GM19023 (cell line): Measurements from ENCODE around the gene PRSS38.

Source experiments
- ATAC-seq: cut with Tn5 transposase; IDR thresholded peaks from one replicate; pipeline ENCODE4 v1.9.1; 2021; ENCODE audit warnings: mild to moderate bottlenecking, moderate library complexity; ENCODE audit not compliant: unreplicated experiment

PRSS38 gene

GRCh38 chr1:227883641-227884301, 68.3 kb downstream of the PRSS38 start:
- no peak for ATAC-seq

GRCh38 chr1:227884370-227885134, 69.1 kb downstream of the PRSS38 start:
- ATAC-seq, result no peak

GRCh38 chr1:227885135-227885647, 69.7 kb downstream of the PRSS38 start:
- no peak for ATAC-seq

- ATAC-seq, result no peak
Observed at GRCh38 chr1:227885648-227886502, 70.4 kb downstream of the PRSS38 start.

GRCh38 chr1:227886503-227886961, 71.1 kb downstream of the PRSS38 start:
- ATAC-seq, result no peak

- no peak for ATAC-seq
Observed at GRCh38 chr1:227886993-227887696, 71.7 kb downstream of the PRSS38 start.

- ATAC-seq, result no peak
Observed at GRCh38 chr1:227887697-227888403, 72.4 kb downstream of the PRSS38 start.

GRCh38 chr1:227888404-227889046, 73.0 kb downstream of the PRSS38 start:
- ATAC-seq, result no peak

- no peak for ATAC-seq
Observed at GRCh38 chr1:227889047-227889862, 73.8 kb downstream of the PRSS38 start.

GRCh38 chr1:227889863-227890405, 74.5 kb downstream of the PRSS38 start:
- no peak for ATAC-seq

- ATAC-seq, result no peak
Observed at GRCh38 chr1:227890451-227891222, 75.2 kb downstream of the PRSS38 start.

- ATAC-seq, result no peak
Observed at GRCh38 chr1:227891223-227891954, 75.9 kb downstream of the PRSS38 start.

GRCh38 chr1:227891955-227892488, 76.5 kb downstream of the PRSS38 start:
- ATAC-seq, result no peak

- ATAC-seq, result no peak
Observed at GRCh38 chr1:227892489-227893299, 77.2 kb downstream of the PRSS38 start.

- no peak for ATAC-seq
Observed at GRCh38 chr1:227893300-227893948, 77.9 kb downstream of the PRSS38 start.
